GM21360 (cell line): ENCODE measurements around the gene ZNF385D.
"Not testable (repeated sequence)": the region's sequence is repeated elsewhere in the genome, so short reads cannot be mapped to it uniquely, and the experiment has no call there.

ENCODE experiments used
- ATAC-seq: cut with Tn5 transposase; IDR thresholded peaks from one replicate; pipeline ENCODE4 v1.9.1; 2021; ENCODE audit warnings: mild to moderate bottlenecking, moderate library complexity; ENCODE audit not compliant: unreplicated experiment

ZNF385D gene

DNA sequence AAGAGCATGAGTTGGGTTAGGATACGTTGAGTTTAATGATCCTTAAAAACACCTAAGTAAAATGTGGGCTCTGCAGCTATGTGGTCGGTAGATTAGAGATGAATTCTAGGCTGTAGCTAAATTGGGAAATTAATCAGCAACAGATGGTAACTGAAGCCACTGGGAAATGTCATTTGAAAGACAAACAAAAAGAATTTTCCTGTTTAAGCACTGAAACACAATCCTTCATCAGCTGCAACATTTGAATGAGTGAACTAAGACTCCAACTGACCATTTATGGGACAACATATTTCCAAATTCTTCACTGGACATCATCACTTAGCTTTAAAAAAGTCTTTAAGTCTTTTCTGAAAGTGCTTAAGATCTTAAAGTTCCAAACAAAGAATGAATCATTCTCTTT lies 226.9 kb downstream of the ZNF385D start:
- no peak for ATAC-seq

DNA sequence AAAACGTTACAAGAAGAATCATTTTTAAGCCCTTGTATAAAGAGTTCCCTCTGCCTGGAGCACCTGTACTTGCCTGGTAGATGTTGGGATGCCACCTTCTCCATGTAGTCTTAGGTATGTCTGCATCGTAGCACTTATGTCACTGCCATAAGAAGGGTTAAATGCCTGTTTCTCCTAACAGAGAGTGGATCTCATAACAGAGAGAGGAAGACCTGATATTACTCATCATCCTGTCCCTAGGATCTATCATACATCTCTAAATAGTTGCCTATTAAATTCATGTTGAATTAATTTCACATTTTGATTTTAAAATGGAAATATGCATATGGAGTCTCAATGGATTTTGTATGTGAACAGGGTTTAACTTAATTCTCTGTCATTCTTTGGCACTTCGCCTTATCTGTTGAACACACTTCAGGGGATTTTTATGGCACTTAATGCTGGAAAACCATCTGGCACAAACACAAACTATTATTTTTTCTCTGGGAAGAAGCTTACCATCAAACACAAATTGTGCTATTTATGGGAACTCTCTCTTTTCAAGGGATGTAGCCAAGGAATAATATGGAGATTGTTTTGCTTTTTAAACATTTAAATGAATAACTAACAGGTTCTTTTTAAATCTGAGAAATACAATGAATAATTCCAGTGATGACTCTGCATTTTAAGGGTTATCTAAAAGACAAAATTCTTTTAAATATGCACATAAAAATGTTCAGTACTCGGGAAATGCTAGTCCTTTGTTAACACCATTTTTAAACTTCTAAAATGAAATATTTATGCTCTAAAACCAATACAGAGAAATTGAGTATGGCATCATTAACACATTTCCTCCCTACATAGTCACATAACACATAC lies 230.7 kb downstream of the ZNF385D start:
- no peak for ATAC-seq

DNA sequence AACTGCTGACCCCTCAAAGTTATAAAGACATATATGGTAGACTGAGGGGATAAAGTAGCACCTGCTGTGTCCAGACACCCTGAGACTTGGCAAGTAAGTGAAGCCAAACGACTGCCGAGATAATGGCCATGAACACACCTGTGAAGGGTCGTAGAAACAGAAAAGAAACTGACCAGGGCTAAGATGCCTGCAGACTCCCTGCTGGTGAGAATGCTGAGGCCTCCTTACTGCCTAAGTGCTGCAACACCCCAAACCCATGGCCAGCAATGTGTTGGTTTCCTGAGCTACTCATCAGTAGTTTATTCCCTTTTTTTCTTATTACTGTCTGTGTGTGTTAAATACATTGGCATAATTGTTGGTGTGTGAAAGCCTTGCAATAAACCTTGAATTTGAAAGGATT lies 233.8 kb downstream of the ZNF385D start:
- no peak for ATAC-seq

DNA sequence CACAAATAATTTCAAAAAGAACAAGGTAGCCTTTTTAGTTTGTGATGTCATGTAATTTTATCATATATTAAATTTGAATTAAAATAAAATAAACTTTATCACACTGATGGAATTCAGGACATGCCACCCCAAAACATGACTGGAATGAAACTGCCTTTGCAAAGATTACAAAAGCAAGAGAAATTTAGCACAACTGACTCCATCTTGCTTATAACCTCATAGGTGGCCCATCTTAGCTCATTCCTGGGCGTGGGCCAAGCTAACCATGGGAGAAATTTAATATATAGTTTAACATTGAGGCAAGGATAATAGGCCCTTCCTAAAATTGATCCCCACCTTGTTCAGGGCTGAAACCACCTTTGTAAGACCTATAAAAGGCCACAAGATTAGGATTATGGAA lies 235.6 kb downstream of the ZNF385D start:
- no peak for ATAC-seq

DNA sequence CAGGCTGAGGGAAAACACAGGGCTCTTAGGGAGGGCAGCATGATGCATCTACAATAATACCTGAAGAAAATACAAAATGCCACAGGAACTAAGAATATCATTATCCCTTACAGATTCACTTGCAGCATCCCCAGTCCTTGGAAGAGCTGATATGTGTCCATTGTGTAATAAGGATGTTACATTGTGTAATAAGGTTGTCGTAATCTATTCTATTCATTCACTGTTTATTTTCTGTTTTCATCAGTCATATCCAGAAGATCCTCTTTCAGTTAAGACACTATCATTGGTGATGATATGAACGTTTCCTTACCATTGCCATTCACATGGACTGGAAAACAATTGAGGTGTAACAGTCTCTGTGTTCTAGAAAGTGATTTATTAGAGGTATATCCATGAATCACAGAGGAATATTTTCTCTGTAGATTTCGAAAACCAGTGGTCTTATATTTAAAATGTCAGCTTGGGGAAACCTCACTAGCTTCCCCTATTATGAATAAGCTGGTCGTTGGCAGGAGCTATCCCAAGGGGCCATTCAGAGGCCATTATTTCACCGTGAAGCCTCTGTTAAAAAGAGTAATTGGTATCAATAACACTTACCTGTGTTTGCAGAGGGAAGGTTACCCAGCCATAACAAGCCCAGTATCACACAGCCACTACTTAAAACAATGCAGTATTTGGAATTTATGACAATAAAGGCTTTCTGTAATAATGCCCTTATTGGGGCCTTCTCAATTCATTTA lies 241.1 kb downstream of the ZNF385D start:
- no peak for ATAC-seq

DNA sequence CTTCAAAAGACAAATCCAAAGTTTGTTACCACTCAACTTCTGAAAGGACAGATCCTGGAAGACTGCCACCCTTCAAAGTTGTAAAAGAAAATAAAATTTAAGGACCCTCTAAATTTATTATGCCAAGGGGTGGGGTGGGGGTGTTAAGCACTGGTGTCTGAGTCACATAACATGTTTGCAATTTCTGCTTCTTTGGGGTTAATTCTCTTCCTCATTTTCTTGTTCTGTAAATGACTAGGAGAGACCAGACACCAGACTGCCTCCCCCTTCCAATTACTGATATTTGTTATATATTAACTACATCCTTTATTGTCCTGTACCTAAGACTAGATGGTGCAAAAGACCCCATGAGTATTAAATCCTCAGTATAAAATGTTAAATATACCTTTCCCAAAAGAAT lies 242.8 kb downstream of the ZNF385D start:
- ATAC-seq: no peak

DNA sequence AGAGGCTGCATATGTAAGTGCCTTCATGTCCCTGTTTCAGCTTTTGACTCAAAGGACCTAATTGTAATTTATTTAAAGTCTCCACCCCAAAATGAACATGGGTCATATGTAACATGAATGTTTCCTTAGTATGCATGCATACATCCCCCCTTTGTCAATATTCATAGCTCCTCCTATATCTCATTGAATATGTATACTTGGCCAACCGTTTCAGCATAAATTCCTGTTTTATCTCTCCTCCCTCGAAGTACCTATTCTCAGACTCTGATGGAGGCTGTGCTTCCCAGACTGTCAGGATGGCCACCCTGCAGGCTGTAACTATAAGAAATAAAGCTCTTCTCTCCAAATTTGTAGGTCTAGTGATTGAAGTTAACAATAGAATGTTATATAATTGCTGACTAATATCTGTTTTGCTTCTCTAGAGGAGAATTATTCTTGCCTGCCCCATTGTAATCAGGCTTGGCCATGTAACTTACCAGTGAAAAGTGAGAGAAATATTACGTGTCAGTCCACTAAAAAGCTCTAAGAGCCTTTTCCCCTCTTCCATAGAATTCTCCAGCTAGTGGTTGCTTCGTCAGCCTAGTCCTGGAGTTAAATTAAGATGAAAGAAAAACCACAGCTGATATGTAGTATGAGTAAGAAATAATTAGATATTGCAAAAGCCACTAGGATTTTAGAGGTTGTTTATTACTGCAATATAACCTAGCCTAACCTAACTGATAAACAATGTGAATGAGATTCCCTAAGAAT lies 245.1 kb downstream of the ZNF385D start:
- ATAC-seq: no peak

DNA sequence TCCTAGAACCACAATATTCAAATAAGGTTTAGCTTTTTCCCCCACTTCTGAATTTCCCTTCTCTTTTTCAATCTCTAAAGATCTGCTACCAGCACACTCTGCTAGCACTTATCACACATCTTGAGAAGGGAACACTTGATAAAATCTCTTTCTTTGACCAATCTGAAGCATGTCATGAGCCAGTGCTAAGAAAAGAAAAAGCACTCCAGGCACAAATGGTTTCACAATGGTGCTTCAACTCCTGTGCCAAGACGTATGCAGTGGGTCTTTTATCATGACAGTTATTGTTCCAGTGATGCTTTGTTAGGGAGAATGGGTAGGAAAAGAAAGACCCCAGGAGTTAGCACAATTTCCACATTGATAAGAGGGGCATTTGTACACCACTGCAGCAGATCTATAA lies 248.4 kb downstream of the ZNF385D start:
- ATAC-seq: no peak

DNA sequence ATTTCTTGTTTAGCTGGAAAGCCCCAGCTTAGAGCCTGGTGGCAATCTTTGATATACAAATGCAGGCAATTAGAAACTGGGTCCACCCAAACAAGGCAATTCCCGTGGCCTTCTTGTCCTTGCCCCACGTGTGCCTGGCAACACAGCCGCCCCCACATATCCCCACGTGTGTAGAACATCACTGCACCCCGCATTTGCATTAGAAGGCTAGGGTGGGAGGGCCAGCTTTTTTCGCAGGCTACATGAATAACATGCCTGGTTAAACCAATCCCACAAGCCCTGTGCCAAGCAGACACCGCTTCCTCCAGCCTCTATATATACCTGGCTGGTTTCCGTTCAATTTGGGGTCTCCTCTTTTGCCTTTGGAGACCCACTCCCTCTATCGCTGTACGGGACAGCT lies 250.2 kb downstream of the ZNF385D start:
- ATAC-seq: no peak

DNA sequence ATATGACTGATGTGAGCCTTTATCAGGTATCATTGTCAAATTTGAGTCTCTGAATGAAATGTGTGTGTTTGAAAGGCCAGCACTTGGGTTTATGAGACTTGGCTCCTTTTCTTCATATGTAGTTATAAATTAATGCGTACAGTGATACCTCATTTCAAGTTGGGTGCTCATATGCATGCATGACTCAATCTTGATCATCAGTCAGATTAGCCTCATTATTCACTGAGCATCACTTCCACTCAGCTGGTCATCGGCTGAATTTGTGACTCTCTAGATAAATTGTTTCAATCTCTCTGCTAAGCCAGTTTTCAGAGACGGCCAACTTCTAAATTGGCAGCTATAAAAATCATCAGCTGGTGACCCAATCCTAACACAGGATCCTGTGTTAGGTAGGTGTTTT lies 260.3 kb downstream of the ZNF385D start:
- not testable (repeated sequence) for ATAC-seq

DNA sequence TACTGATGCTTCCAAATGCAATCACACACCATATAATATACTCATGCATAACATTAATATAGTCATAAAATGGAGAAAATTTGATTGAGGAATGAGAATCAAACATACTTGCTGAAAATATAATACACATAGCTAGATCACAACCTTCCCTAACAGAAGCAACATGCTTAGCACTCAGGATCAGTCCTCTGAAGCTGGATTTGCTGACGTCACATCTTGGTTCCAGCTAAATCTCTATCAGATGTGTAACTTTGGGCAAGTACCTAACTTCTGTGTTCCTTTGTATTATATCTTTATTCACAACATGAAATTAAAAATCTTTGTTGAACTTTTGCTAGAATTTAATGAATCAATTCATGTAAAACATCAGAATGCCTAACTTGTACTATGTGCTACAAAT lies 263.5 kb downstream of the ZNF385D start:
- no peak for ATAC-seq

DNA sequence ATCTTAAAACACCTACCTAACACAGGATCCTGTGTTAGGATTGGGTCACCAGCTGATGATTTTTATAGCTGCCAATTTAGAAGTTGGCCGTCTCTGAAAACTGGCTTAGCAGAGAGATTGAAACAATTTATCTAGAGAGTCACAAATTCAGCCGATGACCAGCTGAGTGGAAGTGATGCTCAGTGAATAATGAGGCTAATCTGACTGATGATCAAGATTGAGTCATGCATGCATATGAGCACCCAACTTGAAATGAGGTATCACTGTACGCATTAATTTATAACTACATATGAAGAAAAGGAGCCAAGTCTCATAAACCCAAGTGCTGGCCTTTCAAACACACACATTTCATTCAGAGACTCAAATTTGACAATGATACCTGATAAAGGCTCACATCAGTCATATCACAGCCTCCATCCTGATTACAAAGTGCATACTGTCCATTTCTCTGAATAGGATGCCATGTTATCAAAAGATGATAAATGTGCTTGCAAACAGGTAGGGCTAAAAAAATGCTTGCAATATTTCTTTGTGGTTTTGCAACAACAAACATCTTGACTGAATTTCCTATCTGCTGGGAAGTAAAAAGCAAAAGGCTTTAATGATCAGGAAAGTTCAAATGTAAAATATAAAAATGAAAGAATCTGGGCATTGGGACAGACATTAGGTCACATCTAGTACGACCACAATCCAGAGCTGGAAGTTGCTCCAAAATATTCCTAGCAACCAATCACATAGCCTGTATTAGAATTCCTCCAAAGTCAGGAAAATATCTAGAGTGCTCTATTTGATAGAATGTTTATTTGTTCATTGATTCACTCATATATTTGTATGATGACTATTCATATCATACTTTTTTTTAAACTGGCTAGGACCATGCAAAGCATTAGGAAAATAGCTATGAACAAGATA lies 264.7 kb downstream of the ZNF385D start:
- ATAC-seq: not testable (repeated sequence)

DNA sequence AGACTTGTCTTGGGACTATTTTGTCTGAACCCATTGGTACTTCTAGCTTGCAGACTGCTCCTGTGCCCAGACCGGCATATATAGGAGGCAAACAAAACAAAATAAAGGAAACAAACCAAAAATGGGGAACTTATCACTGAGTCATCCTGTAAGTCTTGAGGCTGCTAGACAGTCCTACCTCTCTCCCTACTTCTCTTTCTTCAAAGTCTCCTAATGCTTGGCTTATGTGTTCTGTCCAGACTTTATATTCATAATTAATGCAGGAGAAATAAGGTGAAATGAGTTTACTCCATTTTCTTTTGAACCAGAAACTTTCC lies 266.2 kb downstream of the ZNF385D start:
- ATAC-seq: no peak

DNA sequence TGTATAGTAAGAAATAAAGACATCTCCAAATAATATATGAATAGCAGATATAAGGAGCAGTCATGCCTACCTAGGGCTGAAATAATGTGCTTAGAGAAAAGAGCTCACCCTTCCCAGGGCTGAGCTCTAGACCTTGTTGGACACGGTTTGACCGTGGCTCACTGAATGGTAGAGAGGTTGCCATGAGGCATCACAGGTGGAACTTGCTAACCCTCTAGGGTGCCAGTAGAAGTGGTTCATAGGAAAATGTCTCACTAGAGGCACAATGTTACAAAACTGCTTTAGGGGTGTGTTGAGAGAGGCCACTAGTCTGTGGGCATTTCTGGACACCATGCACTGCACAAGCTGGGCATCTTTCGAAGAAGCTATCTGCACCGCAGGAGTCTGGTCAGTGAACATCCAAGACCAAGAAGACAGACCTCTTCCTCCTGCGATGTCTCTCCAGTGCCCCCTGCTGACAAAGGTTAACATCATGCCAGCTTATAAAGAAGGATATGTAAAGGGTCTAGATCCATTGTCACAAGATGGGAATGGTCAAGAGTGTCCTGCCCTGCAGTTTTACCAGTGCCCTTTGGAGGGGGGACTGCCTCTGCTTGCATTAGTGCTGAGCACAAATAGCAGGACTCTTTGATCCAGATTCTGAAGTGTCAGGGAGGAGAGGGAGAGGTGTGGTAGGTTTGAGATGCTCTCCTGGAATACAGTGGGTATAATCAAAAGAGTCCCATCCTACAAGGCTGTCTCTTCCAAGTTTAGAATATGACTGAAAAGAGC lies 266.8 kb downstream of the ZNF385D start:
- peak; percentile 75 for ATAC-seq

DNA sequence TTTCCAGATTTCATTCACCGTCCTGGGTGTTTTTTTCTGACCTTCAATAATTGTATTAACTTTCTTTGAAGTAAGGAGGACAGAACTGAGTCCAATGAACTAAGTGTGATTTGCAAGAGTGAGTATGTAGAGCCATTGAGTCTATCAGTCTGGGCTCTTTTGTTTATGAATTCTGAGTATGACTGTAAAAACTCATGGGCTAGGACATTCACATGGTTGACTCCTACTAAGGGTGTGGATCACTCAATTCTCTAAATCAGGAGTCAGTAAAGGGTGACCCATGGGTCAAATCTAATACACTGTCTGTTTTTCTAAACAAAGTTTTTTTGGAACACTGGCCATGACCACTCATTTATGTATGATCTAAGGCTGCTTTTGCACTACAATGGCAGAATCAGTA lies 269.0 kb downstream of the ZNF385D start:
- no peak for ATAC-seq

DNA sequence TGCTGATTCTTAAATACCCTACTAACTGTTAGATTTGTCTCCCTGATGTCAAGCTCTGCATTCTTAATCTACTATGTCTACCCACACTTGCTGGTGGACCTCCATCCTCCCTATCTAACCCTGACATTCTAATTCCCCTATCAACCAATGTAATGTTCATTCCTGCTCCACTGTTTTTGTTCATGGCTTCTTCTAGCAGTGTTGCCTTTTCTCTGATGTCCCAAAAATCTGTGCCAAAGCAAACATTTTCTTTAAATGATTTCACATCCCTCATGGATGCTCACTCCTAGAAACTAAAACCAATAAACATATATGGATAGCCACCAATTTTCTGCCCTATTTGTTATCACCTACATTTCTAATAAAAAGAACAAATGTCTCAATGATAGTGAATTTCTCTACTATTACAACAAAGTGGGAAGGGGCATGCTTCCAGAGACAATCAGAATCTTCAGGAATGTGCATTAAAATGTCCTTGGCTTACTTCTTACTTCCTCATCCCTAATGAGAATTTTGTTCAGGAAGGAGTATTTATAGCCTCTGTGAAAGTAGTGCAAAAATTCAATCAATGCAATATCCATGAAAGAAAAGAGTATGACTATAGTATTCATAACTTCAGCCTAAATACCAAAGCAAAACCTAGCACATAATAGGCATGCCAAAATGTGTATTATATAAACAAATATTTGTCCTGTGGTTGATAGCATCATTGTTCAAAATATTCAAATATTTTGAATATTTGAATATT lies 273.3 kb downstream of the ZNF385D start:
- ATAC-seq: no peak

DNA sequence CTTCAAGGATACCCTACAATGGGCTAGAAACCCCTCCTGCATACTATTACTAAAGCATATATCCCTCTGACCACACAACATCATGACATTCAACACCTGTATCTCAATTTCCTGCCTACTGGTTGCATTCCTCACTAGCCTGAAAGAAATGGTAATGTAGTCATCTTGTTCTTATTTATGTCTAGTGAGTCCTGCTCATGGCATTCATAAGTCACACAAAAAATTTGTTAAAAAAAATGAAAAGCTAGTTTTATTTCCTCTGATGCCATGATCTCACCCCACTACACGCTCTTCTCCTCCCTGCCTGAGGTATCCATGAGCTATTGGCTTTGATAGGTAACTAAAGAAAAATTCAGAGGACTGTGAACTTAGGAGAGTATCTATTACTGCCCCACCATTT lies 284.5 kb downstream of the ZNF385D start:
- ATAC-seq: no peak

DNA sequence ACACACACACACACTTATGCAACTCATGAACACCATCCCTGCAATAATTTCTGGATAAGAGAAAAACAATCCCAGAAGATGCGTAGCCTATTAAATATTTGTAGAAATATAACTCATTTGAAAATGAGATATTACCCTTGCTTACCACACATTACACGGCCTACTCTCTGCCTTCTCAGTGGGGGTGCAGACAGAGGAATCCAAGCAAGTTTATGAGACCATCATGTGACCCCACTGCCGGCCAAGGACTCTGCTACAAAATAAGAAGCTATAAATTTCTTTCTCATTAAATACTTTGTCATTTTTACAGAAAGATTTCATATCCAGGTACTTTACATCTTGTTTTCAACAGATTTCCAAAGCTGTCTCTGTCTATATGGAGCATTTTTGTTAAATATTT lies 286.3 kb downstream of the ZNF385D start:
- ATAC-seq: no peak

DNA sequence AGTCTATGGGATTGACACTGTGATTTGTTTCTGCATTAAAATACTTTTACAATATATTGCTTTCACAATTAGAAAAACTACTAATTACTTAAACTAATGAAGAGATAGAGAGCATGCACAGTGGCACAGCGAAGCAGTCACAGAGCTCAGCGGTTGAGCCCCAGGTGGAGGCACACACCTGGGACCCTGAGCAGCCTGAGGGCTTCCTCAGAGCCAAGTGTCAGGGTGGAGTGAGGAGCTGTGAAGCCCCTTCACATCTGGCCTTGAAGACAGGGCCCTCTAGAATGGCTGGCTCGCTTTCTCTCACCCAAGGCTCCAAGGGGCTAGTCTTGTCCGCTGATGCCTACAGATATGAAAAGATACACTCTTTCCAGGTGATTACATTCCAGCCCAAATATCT lies 287.7 kb downstream of the ZNF385D start:
- ATAC-seq: no peak
